H1 (cell line): ENCODE results near the gene SLMAP. TPM values are rescaled to one million over a fixed set of nuclear protein-coding genes. Genes with fewer than 3 reads are reported as not detected.

Experiments
- EZH2 ChIP-seq: fragments of 200-600 bp; sonication (generic); IDR thresholded peaks from 2 replicates; pipeline ENCODE4 v1.7.1; 2012; ENCODE audit warnings: low read depth, mild to moderate bottlenecking, moderate library complexity, low read length, inconsistent platforms; ENCODE audit not compliant: severe bottlenecking
- KDM4A ChIP-seq: IDR thresholded peaks from one replicate; pipeline ENCODE4 v1.7.1; 2012; ENCODE audit warnings: low read depth, mild to moderate bottlenecking, moderate library complexity, low read length, inconsistent platforms; ENCODE audit not compliant: severe bottlenecking
- KDM5A ChIP-seq: fragments of 200-600 bp; IDR thresholded peaks from 2 replicates; pipeline ENCODE4 v1.7.1; 2012; ENCODE audit warnings: mild to moderate bottlenecking, low read length, inconsistent platforms, mixed read lengths
- NANOG ChIP-seq: IDR thresholded peaks from 2 replicates; pipeline ENCODE4 v1.6.1; 2011; ENCODE audit warnings: low read length, low read depth, mild to moderate bottlenecking, inconsistent platforms; ENCODE audit not compliant: insufficient read depth, poor library complexity, severe bottlenecking
- POLR2A ChIP-seq, 2 experiments: IDR thresholded peaks; 1 replicate in 1 of 2; 2 replicates in 1 of 2; pipeline ENCODE4 v1.6.1; 2011; ENCODE audit warnings: low read depth in 2 of 2, low read length in 2 of 2, mild to moderate bottlenecking in 2 of 2; ENCODE audit errors: control extremely low read depth in 1 of 2
- RXRA ChIP-seq: IDR thresholded peaks from 2 replicates; pipeline ENCODE4 v1.6.1; 2011; ENCODE audit warnings: low read depth, mild to moderate bottlenecking, low read length, moderate library complexity; ENCODE audit not compliant: insufficient read depth
- polyA plus RNA-seq, 7 experiments: library from polyadenylated mRNA; depleted of rRNA in 3 of 7; stranded (reverse) in 5 of 7; unstranded in 2 of 7; fragments of >200 nt in 5 of 7; fragments of 200-250 nt in 2 of 7; gene quantifications; 1 replicate in 5 of 7; 2 replicates in 1 of 7; 4 replicates in 1 of 7; pipeline versions ENCODE4 v1.2.1 to v1.2.3, GENCODE V29; 2011 to 2013; ENCODE audit warnings: missing spikeins in 2 of 7, mixed read lengths in 2 of 7
- total RNA-seq: library from RNA; stranded (reverse); fragmentation: NEBNext Ultra II Directional; extraction: Animal tissue kit (Norgen Biotek cat#: 25700); gene quantifications from 2 replicates; pipeline ENCODE4 v1.2.1, GENCODE V29; 2021
- TF ChIP-seq, protein P1 (sequence below): fragments of 300-600 bp; sonication (generic); IDR thresholded peaks from 2 replicates; pipeline ENCODE4 v1.7.1; 2012; ENCODE audit warnings: low read length, moderate library complexity, mild to moderate bottlenecking, inconsistent platforms; ENCODE audit not compliant: insufficient replicate concordance

Gene SLMAP
- total and polyA plus RNA-seq, 2 of the 8 experiments (the other 6 are each of a cell fraction or from before 2014, with no cell fraction given): 13.6 to 70.4 TPM

DNA sequence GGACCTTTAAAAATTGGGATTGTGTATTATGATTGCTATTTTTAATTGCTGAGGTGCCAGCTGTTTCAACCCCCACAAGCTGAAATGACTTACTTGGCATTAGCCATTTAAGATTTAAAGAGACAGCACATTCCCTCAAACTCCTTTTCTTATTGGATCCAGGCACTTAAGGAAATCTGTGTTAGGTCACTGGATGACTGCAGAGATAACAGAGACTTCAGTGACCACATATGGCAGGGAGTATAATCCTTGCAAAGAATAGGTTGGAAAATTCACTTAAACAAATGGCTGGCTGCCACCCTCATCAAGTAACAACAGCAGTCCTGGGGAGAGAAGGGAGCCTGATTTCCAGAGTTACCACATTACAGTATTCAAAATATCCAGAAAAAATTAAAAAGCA, 66.6 kb downstream of the SLMAP start (continued):
- TF ChIP-seq, protein P1, sequence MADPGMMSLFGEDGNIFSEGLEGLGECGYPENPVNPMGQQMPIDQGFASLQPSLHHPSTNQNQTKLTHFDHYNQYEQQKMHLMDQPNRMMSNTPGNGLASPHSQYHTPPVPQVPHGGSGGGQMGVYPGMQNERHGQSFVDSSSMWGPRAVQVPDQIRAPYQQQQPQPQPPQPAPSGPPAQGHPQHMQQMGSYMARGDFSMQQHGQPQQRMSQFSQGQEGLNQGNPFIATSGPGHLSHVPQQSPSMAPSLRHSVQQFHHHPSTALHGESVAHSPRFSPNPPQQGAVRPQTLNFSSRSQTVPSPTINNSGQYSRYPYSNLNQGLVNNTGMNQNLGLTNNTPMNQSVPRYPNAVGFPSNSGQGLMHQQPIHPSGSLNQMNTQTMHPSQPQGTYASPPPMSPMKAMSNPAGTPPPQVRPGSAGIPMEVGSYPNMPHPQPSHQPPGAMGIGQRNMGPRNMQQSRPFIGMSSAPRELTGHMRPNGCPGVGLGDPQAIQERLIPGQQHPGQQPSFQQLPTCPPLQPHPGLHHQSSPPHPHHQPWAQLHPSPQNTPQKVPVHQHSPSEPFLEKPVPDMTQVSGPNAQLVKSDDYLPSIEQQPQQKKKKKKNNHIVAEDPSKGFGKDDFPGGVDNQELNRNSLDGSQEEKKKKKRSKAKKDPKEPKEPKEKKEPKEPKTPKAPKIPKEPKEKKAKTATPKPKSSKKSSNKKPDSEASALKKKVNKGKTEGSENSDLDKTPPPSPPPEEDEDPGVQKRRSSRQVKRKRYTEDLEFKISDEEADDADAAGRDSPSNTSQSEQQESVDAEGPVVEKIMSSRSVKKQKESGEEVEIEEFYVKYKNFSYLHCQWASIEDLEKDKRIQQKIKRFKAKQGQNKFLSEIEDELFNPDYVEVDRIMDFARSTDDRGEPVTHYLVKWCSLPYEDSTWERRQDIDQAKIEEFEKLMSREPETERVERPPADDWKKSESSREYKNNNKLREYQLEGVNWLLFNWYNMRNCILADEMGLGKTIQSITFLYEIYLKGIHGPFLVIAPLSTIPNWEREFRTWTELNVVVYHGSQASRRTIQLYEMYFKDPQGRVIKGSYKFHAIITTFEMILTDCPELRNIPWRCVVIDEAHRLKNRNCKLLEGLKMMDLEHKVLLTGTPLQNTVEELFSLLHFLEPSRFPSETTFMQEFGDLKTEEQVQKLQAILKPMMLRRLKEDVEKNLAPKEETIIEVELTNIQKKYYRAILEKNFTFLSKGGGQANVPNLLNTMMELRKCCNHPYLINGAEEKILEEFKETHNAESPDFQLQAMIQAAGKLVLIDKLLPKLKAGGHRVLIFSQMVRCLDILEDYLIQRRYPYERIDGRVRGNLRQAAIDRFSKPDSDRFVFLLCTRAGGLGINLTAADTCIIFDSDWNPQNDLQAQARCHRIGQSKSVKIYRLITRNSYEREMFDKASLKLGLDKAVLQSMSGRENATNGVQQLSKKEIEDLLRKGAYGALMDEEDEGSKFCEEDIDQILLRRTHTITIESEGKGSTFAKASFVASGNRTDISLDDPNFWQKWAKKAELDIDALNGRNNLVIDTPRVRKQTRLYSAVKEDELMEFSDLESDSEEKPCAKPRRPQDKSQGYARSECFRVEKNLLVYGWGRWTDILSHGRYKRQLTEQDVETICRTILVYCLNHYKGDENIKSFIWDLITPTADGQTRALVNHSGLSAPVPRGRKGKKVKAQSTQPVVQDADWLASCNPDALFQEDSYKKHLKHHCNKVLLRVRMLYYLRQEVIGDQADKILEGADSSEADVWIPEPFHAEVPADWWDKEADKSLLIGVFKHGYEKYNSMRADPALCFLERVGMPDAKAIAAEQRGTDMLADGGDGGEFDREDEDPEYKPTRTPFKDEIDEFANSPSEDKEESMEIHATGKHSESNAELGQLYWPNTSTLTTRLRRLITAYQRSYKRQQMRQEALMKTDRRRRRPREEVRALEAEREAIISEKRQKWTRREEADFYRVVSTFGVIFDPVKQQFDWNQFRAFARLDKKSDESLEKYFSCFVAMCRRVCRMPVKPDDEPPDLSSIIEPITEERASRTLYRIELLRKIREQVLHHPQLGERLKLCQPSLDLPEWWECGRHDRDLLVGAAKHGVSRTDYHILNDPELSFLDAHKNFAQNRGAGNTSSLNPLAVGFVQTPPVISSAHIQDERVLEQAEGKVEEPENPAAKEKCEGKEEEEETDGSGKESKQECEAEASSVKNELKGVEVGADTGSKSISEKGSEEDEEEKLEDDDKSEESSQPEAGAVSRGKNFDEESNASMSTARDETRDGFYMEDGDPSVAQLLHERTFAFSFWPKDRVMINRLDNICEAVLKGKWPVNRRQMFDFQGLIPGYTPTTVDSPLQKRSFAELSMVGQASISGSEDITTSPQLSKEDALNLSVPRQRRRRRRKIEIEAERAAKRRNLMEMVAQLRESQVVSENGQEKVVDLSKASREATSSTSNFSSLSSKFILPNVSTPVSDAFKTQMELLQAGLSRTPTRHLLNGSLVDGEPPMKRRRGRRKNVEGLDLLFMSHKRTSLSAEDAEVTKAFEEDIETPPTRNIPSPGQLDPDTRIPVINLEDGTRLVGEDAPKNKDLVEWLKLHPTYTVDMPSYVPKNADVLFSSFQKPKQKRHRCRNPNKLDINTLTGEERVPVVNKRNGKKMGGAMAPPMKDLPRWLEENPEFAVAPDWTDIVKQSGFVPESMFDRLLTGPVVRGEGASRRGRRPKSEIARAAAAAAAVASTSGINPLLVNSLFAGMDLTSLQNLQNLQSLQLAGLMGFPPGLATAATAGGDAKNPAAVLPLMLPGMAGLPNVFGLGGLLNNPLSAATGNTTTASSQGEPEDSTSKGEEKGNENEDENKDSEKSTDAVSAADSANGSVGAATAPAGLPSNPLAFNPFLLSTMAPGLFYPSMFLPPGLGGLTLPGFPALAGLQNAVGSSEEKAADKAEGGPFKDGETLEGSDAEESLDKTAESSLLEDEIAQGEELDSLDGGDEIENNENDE: no peak
- no peak for TF ChIP-seq KDM4A
- no peak for TF ChIP-seq NANOG
- TF ChIP-seq RXRA: no peak
- no peak for TF ChIP-seq POLR2A (IDR thresholded peaks at IDR 0.05; ENCODE audit: control extremely low read depth in 1 of 2, low read depth in 2 of 2, low read length in 2 of 2)
- TF ChIP-seq KDM5A: no peak
- TF ChIP-seq EZH2: no peak
